Measurements from ENCODE around the gene SSNA1.

The SSNA1 gene

GRCh38 chr9:137225699-137226331, 37.3 kb downstream of the SSNA1 start:
- H3K27ac ChIP-seq: no peak overlapping the region
- TF ChIP-seq CTCF (IDR thresholded peaks at IDR 0.05): no peak
- no peak for DNase-seq (ENCODE audit: low spot score)
- H3K4me3 ChIP-seq: no peak overlapping the region

DNA sequence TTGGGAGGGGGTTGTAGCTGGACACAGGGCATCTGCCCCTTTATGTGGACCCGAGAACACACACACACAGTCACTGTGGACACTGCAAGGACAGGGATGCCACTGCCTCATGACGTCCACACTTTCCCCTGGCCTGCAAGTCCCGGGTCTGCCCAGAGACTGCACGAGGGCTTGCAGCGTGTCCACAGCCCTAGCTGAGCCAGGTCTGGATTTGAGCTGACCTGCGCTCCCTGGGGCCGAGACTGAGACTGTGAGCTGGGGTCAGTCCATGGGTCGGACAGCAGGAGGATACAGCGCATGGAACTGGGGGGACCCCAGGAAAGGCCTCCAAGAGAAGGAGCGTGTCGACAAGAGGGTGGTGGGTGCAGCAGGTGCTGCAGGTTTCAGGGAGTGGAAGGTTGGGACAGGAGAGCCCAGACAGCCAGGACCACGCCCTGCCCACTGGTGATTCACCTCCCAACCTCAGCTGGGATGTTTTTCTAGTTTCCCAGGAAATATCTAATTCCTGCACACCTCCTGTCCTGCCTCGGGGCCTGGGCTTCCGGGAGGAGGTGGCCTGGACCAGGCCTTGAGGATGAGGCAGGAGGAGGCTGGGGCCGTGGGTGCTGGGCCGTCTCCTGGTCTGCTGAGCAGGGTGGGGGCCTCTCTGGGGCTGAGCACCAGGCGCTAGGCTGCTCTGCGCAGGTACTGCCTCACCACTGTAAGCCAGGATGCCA, 38.0 kb downstream of the SSNA1 start:
- DNase-seq (ENCODE audit: low spot score): no peak
- no peak for TF ChIP-seq CTCF (IDR thresholded peaks at IDR 0.05)
- Histone ChIP-seq H3K4me3 (no peak overlapping the region), H3K27ac (no peak overlapping the region)

DNA sequence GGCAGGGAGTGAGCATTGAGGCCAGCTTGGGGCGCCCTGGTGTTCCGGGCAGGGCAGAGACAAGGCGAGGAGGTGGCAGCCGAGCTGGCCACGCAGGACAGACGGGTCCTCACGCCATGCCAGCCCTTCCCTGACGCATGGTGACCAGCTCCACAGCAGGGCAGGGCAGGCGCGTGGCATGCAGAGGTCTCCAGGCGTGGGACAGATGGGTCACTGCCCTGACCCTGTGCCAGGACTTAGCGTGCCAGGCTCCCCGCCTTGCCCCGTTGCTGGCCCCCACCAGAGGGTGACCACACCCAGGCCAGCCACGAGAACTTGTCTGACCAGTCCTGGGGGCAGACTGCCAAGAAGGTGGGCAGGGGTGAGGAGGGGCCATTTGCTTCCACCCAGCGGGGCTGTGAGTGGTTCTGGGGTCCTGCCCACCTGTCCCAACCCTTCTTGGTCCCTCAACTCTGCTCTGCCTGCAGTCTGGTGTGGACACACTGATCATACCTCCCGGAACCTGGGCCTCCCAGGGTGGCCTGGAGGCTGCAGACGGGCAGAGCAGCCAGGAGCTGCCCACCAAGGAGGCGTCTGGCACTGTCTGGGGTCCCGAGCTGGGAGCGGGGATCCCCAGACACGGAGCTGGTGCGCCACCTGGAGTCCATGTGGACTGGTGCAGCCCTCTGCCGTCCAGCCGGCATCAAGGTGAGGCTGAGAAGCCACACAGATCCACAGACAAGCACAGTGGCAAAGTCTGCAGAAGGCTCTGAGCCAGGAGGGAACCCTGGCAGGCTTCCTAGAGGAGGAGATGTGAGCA, 38.8 kb downstream of the SSNA1 start, which contains the start of gene RNF224:
Gene RNF224, plus strand, starts transcription at position 449 of the 799 bp plus-strand sequence. CDS start 834 bp downstream, outside the sequence.
- Histone ChIP-seq H3K27ac (no peak within 1 kb of the TSS), H3K4me3 (no peak within 1 kb of the TSS)
- no peak for DNase-seq (ENCODE audit: low spot score)
- TF ChIP-seq CTCF (IDR thresholded peaks at IDR 0.05): peak; percentile 47

GRCh38 chr9:137227853-137228505, 39.5 kb downstream of the SSNA1 start:
- no peak for DNase-seq (ENCODE audit: low spot score)
- no peak for TF ChIP-seq CTCF (IDR thresholded peaks at IDR 0.05)
- Histone ChIP-seq H3K27ac (no peak overlapping the region), H3K4me3 (no peak overlapping the region)

- no peak for DNase-seq (ENCODE audit: low spot score)
- Histone ChIP-seq H3K4me3 (no peak overlapping the region), H3K27ac (no peak overlapping the region)
- no peak for TF ChIP-seq CTCF (IDR thresholded peaks at IDR 0.05)
These were observed 40.1 kb downstream of the SSNA1 start for GRCh38 chr9:137228506-137228967.

- Histone ChIP-seq H3K4me3 (no peak overlapping the region), H3K27ac (no peak overlapping the region)
- TF ChIP-seq CTCF (IDR thresholded peaks at IDR 0.05): no peak
- no peak for DNase-seq (ENCODE audit: low spot score)
These were observed 40.8 kb downstream of the SSNA1 start for GRCh38 chr9:137228968-137229896.

Measured in coronary artery (tissue), 2 donors.